Measurements from ENCODE around the gene LYZL4. TPM values are rescaled to one million over a fixed set of nuclear protein-coding genes. Genes with fewer than 3 reads are reported as not detected.

Gene LYZL4
- total RNA-seq, 1 experiment from 2014 or later: not detected

GRCh38 chr3:42406727-42407450 lies 3.5 kb downstream of the LYZL4 start:
- Histone ChIP-seq H3F3A (ENCODE audit: insufficient read depth, low read depth) (no peaks in the 10 kb centered on the region), H3K4me2 (no peak overlapping the region), H2AFZ (no peak overlapping the region), H3K27me3 (ENCODE audit: insufficient read depth, low read depth) (no peaks in the 10 kb centered on the region; the same call in 1 of the 2 replicates), H3K79me2 (ENCODE audit: low read depth) (no peaks in the 10 kb centered on the region), H3K4me1 (replicated peaks; ENCODE audit: insufficient read depth) (no peaks in the 10 kb centered on the region), H3K4me3 (no peak overlapping the region), H4K20me1 (ENCODE audit: insufficient read depth) (no peaks in the 10 kb centered on the region), H3K36me3 (ENCODE audit: low read depth) (no peaks in the 10 kb centered on the region), H3K27ac (no peak overlapping the region), H3K9me3 (ENCODE audit: insufficient read depth, low read depth) (no peaks in the 10 kb centered on the region), H3K9me2 (ENCODE audit: insufficient read depth) (no peaks in the 10 kb centered on the region)
- no TSS peak for BruUV-seq (replicated peaks)
- no peak for TF ChIP-seq EZH2 (IDR thresholded peaks at IDR 0.05; ENCODE audit: low read depth)
- TF ChIP-seq, protein P1, sequence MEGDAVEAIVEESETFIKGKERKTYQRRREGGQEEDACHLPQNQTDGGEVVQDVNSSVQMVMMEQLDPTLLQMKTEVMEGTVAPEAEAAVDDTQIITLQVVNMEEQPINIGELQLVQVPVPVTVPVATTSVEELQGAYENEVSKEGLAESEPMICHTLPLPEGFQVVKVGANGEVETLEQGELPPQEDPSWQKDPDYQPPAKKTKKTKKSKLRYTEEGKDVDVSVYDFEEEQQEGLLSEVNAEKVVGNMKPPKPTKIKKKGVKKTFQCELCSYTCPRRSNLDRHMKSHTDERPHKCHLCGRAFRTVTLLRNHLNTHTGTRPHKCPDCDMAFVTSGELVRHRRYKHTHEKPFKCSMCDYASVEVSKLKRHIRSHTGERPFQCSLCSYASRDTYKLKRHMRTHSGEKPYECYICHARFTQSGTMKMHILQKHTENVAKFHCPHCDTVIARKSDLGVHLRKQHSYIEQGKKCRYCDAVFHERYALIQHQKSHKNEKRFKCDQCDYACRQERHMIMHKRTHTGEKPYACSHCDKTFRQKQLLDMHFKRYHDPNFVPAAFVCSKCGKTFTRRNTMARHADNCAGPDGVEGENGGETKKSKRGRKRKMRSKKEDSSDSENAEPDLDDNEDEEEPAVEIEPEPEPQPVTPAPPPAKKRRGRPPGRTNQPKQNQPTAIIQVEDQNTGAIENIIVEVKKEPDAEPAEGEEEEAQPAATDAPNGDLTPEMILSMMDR (conservative IDR thresholded peaks at IDR 0.05): no peak
- intact Hi-C loops (cut with micrococcal nuclease; ENCODE audit: unreplicated experiment): no loop called here
- ChIA-PET POLR2A (ENCODE audit: unreplicated experiment) (no interaction called here), CTCF (no interaction called here)
- DNase-seq: no peak

DNA sequence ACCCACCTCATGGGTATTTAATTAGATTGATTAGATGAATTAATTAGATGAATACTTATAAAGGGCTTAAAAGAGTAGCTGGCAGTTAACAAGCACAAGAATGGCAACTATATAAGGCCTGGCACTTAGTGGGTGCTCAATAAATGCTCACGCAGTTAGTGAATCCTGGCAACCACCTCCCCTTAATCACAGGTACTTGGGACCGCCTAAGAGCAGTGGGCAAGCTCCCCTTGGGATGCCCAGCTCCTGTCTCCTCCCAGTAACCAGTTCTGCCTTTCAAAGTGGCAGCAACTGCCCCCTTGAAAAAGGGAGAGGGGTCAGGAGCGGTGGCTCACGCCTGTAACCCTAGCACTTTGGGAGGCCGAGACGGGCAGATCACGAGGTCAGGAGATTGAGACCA lies 4.6 kb downstream of the LYZL4 start:
- H3K9me3 ChIP-seq (ENCODE audit: insufficient read depth, low read depth): no peaks in the 10 kb centered on the region
- DNase-seq: no peak
- no peak overlapping the region for H3K4me3 ChIP-seq
- ChIA-PET POLR2A (ENCODE audit: unreplicated experiment) (no interaction called here), CTCF (no interaction called here)
- H3K79me2 ChIP-seq (ENCODE audit: low read depth): no peaks in the 10 kb centered on the region
- intact Hi-C loops (cut with micrococcal nuclease; ENCODE audit: unreplicated experiment): no loop called here
- TF ChIP-seq EZH2 (IDR thresholded peaks at IDR 0.05; ENCODE audit: low read depth): no peak
- TF ChIP-seq, protein P1 (conservative IDR thresholded peaks at IDR 0.05): no peak
- H3F3A ChIP-seq (ENCODE audit: insufficient read depth, low read depth): no peaks in the 10 kb centered on the region
- H3K27ac ChIP-seq: no peak overlapping the region
- no peak overlapping the region for H3K4me2 ChIP-seq
- no peak overlapping the region for H2AFZ ChIP-seq
- H4K20me1 ChIP-seq (ENCODE audit: insufficient read depth): no peaks in the 10 kb centered on the region
- no peaks in the 10 kb centered on the region for H3K4me1 ChIP-seq (replicated peaks; ENCODE audit: insufficient read depth)
- no peaks in the 10 kb centered on the region; the same call in 1 of the 2 replicates for H3K27me3 ChIP-seq (ENCODE audit: insufficient read depth, low read depth)
- BruUV-seq (replicated peaks): no TSS peak
- no peaks in the 10 kb centered on the region for H3K9me2 ChIP-seq (ENCODE audit: insufficient read depth)
- H3K36me3 ChIP-seq (ENCODE audit: low read depth): no peaks in the 10 kb centered on the region

DNA sequence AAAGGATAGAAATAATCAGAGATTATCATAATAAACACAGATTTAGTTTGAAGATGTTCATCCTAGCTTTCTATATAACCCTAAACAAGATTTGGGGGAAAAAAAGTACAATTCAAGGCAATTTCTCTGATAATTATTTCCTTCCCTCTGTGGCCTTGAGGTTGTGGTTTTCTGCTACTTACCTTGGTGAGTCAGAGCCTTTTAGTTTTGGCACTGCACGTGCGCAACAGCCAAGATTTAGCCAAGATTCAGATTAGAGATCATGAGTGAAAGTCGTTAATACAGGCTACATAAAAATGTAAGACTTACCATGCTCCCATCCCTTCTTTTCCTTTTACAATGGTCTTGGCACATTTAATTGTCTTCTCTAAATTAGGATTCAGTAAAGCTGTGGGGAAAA lies 6.7 kb downstream of the LYZL4 start:
- ChIA-PET CTCF (no interaction called here), POLR2A (ENCODE audit: unreplicated experiment) (no interaction called here)
- Histone ChIP-seq H3F3A (ENCODE audit: insufficient read depth, low read depth) (no peaks in the 10 kb centered on the region), H3K9me2 (ENCODE audit: insufficient read depth) (no peaks in the 10 kb centered on the region), H3K4me3 (no peak overlapping the region), H3K4me1 (replicated peaks; ENCODE audit: insufficient read depth) (no peaks in the 10 kb centered on the region), H3K27me3 (ENCODE audit: insufficient read depth, low read depth) (no peaks in the 10 kb centered on the region), H3K27ac (no peak overlapping the region), H4K20me1 (ENCODE audit: insufficient read depth) (no peaks in the 10 kb centered on the region), H3K4me2 (no peak overlapping the region), H3K79me2 (ENCODE audit: low read depth) (no peaks in the 10 kb centered on the region), H2AFZ (no peak overlapping the region), H3K36me3 (ENCODE audit: low read depth) (no peaks in the 10 kb centered on the region), H3K9me3 (ENCODE audit: insufficient read depth, low read depth) (no peaks in the 10 kb centered on the region)
- no peak for DNase-seq
- no TSS peak for BruUV-seq (replicated peaks)
- intact Hi-C loops (cut with micrococcal nuclease; ENCODE audit: unreplicated experiment): no loop called here
- no peak for TF ChIP-seq EZH2 (IDR thresholded peaks at IDR 0.05; ENCODE audit: low read depth)
- TF ChIP-seq, protein P1 (conservative IDR thresholded peaks at IDR 0.05): no peak
